HL-60 (cell line): Measurements from ENCODE around the gene CLTB.

Source experiments
- GABPA ChIP-seq: IDR thresholded peaks from 2 replicates; pipeline ENCODE4 v1.6.1; 2012; ENCODE audit warnings: low read depth
- POLR2AphosphoS5 ChIP-seq: IDR thresholded peaks from 2 replicates; pipeline ENCODE4 v1.6.1; 2012; ENCODE audit warnings: low read depth
- TF ChIP-seq, protein P1 (sequence below): IDR thresholded peaks from one replicate; pipeline ENCODE4 v1.5.1; 2011; ENCODE audit warnings: low read length, control low read depth, inconsistent platforms; ENCODE audit not compliant: insufficient read depth
- TF ChIP-seq, protein P2 (sequence below): IDR thresholded peaks from 2 replicates; pipeline ENCODE4 v1.6.1; 2012; ENCODE audit warnings: low read depth; ENCODE audit not compliant: insufficient replicate concordance

DNA sequence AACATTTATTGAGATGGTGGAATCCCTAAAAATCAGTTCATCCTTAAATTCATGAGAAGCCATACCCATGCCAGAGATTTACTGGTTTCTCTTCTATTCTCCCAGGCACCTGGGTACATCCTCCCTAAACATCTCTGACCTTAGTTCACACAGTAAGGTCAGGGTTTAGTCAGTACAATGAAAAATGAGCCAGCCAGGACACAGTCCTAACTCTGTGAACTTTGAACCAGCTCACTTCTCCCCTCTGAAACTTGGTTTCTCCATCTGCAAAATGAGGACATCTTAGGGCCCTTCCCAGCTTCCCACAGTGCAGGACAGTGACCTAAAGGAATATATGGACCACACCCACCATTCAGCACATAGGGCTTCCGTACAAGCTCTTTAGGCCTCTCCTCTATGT lies 29.8 kb downstream of the CLTB start:
- TF ChIP-seq, protein P1, sequence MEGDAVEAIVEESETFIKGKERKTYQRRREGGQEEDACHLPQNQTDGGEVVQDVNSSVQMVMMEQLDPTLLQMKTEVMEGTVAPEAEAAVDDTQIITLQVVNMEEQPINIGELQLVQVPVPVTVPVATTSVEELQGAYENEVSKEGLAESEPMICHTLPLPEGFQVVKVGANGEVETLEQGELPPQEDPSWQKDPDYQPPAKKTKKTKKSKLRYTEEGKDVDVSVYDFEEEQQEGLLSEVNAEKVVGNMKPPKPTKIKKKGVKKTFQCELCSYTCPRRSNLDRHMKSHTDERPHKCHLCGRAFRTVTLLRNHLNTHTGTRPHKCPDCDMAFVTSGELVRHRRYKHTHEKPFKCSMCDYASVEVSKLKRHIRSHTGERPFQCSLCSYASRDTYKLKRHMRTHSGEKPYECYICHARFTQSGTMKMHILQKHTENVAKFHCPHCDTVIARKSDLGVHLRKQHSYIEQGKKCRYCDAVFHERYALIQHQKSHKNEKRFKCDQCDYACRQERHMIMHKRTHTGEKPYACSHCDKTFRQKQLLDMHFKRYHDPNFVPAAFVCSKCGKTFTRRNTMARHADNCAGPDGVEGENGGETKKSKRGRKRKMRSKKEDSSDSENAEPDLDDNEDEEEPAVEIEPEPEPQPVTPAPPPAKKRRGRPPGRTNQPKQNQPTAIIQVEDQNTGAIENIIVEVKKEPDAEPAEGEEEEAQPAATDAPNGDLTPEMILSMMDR = no peak
- TF ChIP-seq POLR2AphosphoS5 (no peak), GABPA (no peak)
- TF ChIP-seq, protein P2, sequence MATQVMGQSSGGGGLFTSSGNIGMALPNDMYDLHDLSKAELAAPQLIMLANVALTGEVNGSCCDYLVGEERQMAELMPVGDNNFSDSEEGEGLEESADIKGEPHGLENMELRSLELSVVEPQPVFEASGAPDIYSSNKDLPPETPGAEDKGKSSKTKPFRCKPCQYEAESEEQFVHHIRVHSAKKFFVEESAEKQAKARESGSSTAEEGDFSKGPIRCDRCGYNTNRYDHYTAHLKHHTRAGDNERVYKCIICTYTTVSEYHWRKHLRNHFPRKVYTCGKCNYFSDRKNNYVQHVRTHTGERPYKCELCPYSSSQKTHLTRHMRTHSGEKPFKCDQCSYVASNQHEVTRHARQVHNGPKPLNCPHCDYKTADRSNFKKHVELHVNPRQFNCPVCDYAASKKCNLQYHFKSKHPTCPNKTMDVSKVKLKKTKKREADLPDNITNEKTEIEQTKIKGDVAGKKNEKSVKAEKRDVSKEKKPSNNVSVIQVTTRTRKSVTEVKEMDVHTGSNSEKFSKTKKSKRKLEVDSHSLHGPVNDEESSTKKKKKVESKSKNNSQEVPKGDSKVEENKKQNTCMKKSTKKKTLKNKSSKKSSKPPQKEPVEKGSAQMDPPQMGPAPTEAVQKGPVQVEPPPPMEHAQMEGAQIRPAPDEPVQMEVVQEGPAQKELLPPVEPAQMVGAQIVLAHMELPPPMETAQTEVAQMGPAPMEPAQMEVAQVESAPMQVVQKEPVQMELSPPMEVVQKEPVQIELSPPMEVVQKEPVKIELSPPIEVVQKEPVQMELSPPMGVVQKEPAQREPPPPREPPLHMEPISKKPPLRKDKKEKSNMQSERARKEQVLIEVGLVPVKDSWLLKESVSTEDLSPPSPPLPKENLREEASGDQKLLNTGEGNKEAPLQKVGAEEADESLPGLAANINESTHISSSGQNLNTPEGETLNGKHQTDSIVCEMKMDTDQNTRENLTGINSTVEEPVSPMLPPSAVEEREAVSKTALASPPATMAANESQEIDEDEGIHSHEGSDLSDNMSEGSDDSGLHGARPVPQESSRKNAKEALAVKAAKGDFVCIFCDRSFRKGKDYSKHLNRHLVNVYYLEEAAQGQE = no peak
